Left lung (tissue), 10 donors: Measurements from ENCODE around the gene ROM1. TPM values are rescaled to one million over a fixed set of nuclear protein-coding genes. Genes with fewer than 3 reads are reported as not detected.
"Not testable (repeated sequence)": the region's sequence is repeated elsewhere in the genome, so short reads cannot be mapped to it uniquely, and the experiment has no call there.

Experiments used
- ATAC-seq: fragments of 200-7000 bp; cut with Tn5 transposase; one replicate; pipeline ENCODE4 v1.9.1; 2020; ENCODE audit warnings: moderate library complexity
- DNase-seq, 4 donors: peaks; one replicate each; pipeline ENCODE4 v3.0.0-alpha.2; 2013 to 2020
- H3K27ac ChIP-seq, 2 donors: fragments of 200-600 bp; sonication (generic) in 1 of 2; one replicate each; pipeline versions ENCODE4 v1.5.0 to v1.8.0; 2020 to 2021
- H3K27me3 ChIP-seq, 2 donors: fragments of 200-600 bp; sonication (generic) in 1 of 2; one replicate each; pipeline versions ENCODE4 v1.5.0 to v1.8.0; 2020 to 2021
- H3K36me3 ChIP-seq, 2 donors: fragments of 200-600 bp; sonication (generic) in 1 of 2; one replicate each; pipeline versions ENCODE4 v1.5.0 to v1.8.0; 2020 to 2021
- H3K4me1 ChIP-seq, 2 donors: fragments of 200-600 bp; one replicate each; pipeline ENCODE4 v1.8.0; 2021
- H3K4me3 ChIP-seq, 2 donors: fragments of 200-600 bp; sonication (generic) in 1 of 2; one replicate each; pipeline versions ENCODE4 v1.5.0 to v1.8.0; 2020 to 2021; ENCODE audit warnings: mild to moderate bottlenecking in 1 of 2
- H3K9me3 ChIP-seq, 2 donors: fragments of 200-600 bp; sonication (generic) in 1 of 2; one replicate each; pipeline versions ENCODE4 v1.5.0 to v1.8.0; 2020 to 2021
- CTCF ChIP-seq, 2 donors: fragments of 200-600 bp; sonication (generic) in 1 of 2; IDR thresholded peaks; one replicate each; pipeline versions ENCODE4 v1.5.0 to v1.8.0; 2021; ENCODE audit warnings: antibody characterized with exemption in 2 of 2
- intact Hi-C, 2 donors: fragments of 100-400 bp; cut with DNase I; formaldehyde crosslinking; loops; one replicate each; pipeline versions ENCODE4 v1.11.2 to v1.14.2; 2022
- polyA plus RNA-seq, 6 donors: library from polyadenylated mRNA; unstranded; fragments of 120-200 nt; gene quantifications; one replicate each; pipeline ENCODE4 v1.2.1, GENCODE V29; 2013; ENCODE audit not compliant: insufficient read length in 6 of 6
- total RNA-seq, 2 donors: library from RNA; stranded (reverse); fragmentation: NEBNext Ultra II Directional; extraction: Animal tissue kit (Norgen Biotek cat#: 25700); gene quantifications; one replicate each; pipeline ENCODE4 v1.2.1, GENCODE V29; 2021
- donor health status: DM: no; HTN: yes; CAD: no.
- donor health status: DM: no; HTN: no; CAD: no.

ROM1 gene
- total and polyA plus RNA-seq, 8 donors, result 3.4 to 6.5 (median 5.5) TPM

- H3K27me3 ChIP-seq, result no peaks in the 10 kb centered on the region
- H3K9me3 ChIP-seq, result no peaks in the 10 kb centered on the region
- peak in 3 of 4 donors; percentile 59 to 82 (median 71) for DNase-seq
- intact Hi-C loops, result no loop called here
- peaks cover 0 to 62% of the 10 kb centered on the region in 2 donors for H3K36me3 ChIP-seq
- H3K4me1 ChIP-seq, result peaks cover 11 to 60% of the 10 kb centered on the region in 2 donors
- ATAC-seq, result peak; percentile 44
- peak overlapping the region; percentile 95 to 96 for H3K27ac ChIP-seq
- TF ChIP-seq CTCF (IDR thresholded peaks at IDR 0.05), result no peak
- peak overlapping the region; percentile 79 to 88 for H3K4me3 ChIP-seq
Measured at GRCh38 chr11:62611705-62612365, 1.2 kb upstream of the ROM1 start.

- intact Hi-C loops, result no loop called here
- no peak for TF ChIP-seq CTCF (IDR thresholded peaks at IDR 0.05)
- Histone ChIP-seq H3K4me1 (peaks cover 11 to 48% of the 10 kb centered on the region in 2 donors), H3K27me3 (no peaks in the 10 kb centered on the region), H3K4me3 (peak overlapping the region in 1 of 2 donors; percentile 88), H3K36me3 (peaks cover 0 to 56% of the 10 kb centered on the region in 2 donors), H3K27ac (peak overlapping the region; percentile 95 to 96), H3K9me3 (no peaks in the 10 kb centered on the region)
- no peak for ATAC-seq
- no peak for DNase-seq
Measured at GRCh38 chr11:62613291-62613778, 278 bp downstream of the ROM1 start.

- Histone ChIP-seq H3K36me3 (peaks cover 0 to 47% of the 10 kb centered on the region in 2 donors), H3K4me3 (no peak overlapping the region), H3K9me3 (no peaks in the 10 kb centered on the region), H3K27me3 (no peaks in the 10 kb centered on the region), H3K4me1 (peaks cover 11 to 42% of the 10 kb centered on the region in 2 donors), H3K27ac (peak overlapping the region in 1 of 2 donors; percentile 95)
- ATAC-seq, result no peak
- DNase-seq, result no peak
- no peak for TF ChIP-seq CTCF (IDR thresholded peaks at IDR 0.05)
- intact Hi-C loops, result no loop called here
Measured at GRCh38 chr11:62614275-62614674, 1.2 kb downstream of the ROM1 start.

GRCh38 chr11:62615521-62615920 is 2.5 kb downstream of the ROM1 start:
- Histone ChIP-seq H3K4me1 (peaks cover 14 to 45% of the 10 kb centered on the region in 2 donors), H3K27me3 (no peaks in the 10 kb centered on the region), H3K36me3 (peaks cover 0 to 34% of the 10 kb centered on the region in 2 donors), H3K27ac (no peak overlapping the region), H3K9me3 (no peaks in the 10 kb centered on the region), H3K4me3 (no peak overlapping the region)
- DNase-seq (no peak), ATAC-seq (no peak)
- TF ChIP-seq CTCF (IDR thresholded peaks at IDR 0.05), result no peak
- intact Hi-C loops, result no loop called here

- Histone ChIP-seq H3K4me1 (peaks cover 11 to 40% of the 10 kb centered on the region in 2 donors), H3K36me3 (peaks cover 0 to 31% of the 10 kb centered on the region in 2 donors)
- H3K27me3 ChIP-seq, DNase-seq, H3K27ac ChIP-seq, H3K9me3 ChIP-seq, H3K4me3 ChIP-seq, ATAC-seq, intact Hi-C loops: not testable (repeated sequence)
Measured at GRCh38 chr11:62616957-62617356, 3.9 kb downstream of the ROM1 start.
